Measurements from ENCODE around the gene TRIM65.

Gene TRIM65

GRCh38 chr17:75917141-75917916 is 20.6 kb upstream of the TRIM65 start:
- DNase-seq (ENCODE audit: low read depth in 2 of 2) = no peak

DNA sequence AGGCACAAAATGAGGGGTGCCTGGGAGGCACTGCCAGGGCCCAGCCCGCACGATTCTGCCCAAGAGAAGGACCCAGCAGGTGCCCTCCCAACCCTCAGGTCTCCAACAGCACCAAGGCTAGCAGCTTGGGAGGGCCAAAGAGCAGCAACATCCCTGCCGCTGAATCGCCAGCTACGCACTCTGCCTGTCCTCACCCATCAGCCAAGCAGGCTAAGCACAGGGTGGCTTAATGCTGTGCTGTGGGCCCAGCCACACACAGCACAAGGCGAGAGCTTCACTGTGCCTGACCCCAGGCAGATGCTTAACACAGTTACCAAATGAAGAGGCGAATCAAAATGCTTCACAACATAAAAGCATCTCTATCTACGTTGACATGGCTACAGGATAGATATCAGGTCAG is 18.5 kb upstream of the TRIM65 start:
- DNase-seq (ENCODE audit: low read depth in 2 of 2) = no peak

GRCh38 chr17:75914643-75915267 is 18.0 kb upstream of the TRIM65 start:
- no peak for DNase-seq (ENCODE audit: low read depth in 2 of 2)

- DNase-seq (ENCODE audit: low read depth in 2 of 2) = no peak
Measured at GRCh38 chr17:75913537-75914210, 16.9 kb upstream of the TRIM65 start.

GRCh38 chr17:75910699-75911098 is 13.9 kb upstream of the TRIM65 start:
- no peak for DNase-seq (ENCODE audit: low read depth in 2 of 2)

GRCh38 chr17:75909812-75910274 is 13.1 kb upstream of the TRIM65 start:
- no peak for DNase-seq (ENCODE audit: low read depth in 2 of 2)

DNA sequence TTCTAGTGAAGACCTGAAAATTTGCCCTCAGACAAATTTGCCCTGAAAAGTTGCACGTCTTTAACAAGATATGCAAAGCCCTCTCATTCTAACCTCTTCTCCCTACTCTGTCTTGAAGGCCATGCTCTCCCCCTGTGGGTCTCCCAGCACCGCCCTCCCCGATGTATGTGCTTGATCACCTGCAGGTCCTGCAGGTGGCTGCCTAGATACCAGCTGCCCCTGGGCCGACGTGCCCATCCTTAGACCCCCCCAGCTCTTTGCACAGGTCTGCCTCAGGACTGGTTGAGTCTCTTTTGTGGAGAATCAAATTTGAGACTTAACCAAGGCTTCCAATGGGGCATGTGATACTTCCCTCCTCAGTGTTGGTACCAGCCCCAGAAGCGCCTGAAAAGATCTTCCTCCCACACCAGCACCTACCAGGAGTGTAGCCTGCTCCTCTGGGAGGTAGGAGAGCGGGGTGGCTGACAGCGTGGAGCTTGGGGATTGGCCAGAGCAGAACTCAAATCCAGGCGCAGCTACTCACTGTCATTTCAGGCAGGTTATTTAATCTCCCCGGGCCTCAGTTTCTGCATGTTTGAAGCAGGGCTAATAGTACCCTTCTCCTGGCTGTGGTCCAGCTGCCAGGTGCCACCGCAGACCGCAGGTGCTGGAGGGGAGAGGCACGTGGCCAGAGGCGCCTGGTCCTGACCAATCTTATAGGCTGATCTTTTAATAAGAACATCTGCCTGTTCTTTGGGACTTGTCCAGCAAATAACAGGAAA is 12.5 kb upstream of the TRIM65 start:
- no peak for DNase-seq (ENCODE audit: low read depth in 2 of 2)

GRCh38 chr17:75908201-75908600 is 11.4 kb upstream of the TRIM65 start:
- DNase-seq (ENCODE audit: low read depth in 2 of 2) = no peak

DNA sequence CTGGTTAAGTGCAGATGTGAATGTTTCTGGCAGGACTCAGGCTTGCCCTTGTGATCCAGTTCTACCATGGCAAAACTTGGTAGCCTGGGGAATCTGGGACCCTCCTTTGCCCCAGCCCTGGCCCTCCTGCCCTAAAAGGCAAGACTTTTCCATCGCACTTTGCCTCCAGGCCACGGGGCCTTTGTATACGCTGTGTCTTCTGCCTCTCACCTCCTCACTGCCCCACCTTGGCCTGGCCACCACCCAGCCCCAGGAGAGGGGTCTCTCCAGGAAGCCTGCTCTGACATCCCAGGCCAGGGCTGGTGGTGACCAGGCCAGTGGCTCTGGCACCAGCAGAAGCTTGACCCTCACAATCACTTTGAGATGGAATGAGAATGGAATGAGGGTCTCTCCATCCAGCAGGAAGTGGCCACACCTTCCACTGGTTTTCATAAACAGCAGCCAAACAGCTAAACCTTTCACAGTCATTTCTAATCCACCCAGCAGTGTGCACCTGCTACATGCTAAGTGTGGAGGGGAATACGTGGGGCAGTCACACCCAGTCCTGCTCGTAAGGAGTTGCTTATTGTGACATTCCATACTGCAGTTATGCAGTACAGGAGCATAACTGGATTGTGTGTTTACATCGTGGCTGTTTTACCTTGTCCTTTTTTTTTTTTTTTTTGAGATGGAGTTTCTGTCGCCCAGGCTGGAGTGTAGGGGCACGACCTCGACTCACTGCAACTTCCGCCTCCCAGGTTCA is 9.6 kb upstream of the TRIM65 start:
- DNase-seq (ENCODE audit: low read depth in 2 of 2) = no peak

DNA sequence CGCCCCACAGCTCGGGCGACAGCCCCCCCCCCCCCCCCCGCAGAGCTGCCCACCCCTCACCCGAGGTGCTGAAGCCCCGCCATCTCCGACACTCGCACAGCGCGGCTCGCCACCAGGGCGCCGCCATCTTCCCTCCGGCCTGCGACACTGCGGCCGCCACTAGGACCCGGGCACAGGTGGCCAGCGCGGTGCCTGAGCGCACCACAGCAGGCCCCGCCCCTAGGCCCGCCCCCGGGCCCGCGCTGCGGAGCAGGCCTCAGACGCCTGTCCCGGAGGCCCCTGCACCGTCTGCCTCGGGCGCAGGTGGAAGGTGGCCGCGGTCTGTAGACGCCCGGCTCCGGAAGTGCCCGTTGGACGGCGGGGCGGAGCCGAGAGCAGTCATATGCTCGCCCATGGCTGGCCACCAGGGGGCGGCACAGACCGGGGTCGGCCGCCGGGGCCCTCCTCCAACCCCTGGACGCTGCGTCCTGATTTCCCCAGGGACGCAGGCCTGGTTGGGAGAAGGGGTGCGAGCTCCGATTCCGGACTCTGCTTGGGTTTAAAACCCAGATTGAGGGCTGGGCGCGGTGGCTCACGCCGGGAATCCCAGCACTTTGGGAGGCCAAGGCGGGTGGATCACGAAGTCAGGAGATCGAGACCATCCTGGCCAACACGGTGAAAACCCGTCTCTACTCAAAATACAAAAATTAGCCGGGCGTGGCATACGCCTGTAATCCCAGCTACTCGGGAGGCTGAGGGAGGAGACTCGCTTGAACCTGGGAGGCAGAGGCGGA is 8.2 kb upstream of the TRIM65 start, which contains the start of gene MRPL38:
TSS of gene MRPL38 (minus strand) at position 136 of the 773 bp plus-strand sequence. CDS start at position 127, 9 bp downstream.
- DNase-seq (ENCODE audit: low read depth in 2 of 2) = peak; percentile 92 to 96

- DNase-seq (ENCODE audit: low read depth in 2 of 2) = no peak
Measured at GRCh38 chr17:75902406-75902805, 5.7 kb upstream of the TRIM65 start.

DNA sequence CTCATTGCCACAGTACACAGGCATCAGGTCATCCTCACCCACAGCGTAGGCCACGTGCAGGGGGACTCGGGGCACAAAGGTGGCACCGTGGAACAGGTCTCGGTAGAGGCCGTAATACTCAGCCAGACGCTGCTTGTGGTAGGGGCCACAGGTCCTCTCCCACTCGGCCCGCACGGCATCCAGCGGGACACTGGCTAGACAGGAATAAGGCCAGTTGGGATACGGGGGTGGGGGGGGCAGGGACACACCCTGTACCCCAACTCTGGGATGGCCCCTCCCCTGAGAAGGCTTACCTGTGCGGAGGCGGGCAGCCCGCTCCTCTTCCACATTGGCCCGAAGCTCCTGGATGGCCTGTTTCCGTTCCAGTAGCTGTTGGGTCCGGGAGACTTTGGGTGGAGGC is 5.0 kb upstream of the TRIM65 start:
- DNase-seq (ENCODE audit: low read depth in 2 of 2) = no peak

- DNase-seq (ENCODE audit: low read depth in 2 of 2) = no peak
Measured at GRCh38 chr17:75900691-75901533, 4.2 kb upstream of the TRIM65 start.

DNA sequence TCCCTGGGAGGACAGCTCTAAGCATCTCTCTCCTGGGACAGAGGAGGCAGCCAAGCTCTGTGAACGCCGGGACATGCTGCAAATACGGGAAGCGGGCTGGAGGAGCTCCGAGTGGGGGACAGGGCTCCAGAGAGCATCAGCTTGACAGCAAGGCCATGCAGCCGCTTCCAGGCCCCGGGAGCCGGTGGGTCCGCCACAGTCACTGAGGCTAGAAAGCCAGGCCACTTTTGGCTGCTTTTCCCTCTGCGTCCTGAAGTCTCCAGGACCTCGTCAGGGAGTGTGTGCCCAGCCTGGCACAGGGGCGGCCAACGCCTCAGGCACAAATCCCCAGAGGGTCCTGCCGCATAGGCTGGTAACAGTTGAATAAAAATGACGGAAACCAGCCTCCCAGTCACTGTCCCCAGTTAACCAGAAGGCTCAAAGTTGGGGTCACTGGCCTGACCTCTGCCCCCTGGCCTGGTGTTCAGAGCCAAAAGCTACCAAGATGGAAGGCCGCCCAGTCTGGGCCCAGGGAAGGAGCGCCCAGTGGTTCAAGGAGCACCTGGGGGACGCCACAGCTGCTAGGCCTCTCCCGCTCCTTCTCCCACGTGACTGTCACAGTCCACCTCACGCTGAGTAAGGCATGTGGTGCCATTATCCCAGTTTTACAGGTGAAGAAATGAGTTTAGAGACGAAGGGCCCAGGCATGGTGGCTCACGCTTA is 3.2 kb upstream of the TRIM65 start:
- no peak for DNase-seq (ENCODE audit: low read depth in 2 of 2)

GRCh38 chr17:75899353-75899752 is 2.6 kb upstream of the TRIM65 start:
- no peak for DNase-seq (ENCODE audit: low read depth in 2 of 2)

DNA sequence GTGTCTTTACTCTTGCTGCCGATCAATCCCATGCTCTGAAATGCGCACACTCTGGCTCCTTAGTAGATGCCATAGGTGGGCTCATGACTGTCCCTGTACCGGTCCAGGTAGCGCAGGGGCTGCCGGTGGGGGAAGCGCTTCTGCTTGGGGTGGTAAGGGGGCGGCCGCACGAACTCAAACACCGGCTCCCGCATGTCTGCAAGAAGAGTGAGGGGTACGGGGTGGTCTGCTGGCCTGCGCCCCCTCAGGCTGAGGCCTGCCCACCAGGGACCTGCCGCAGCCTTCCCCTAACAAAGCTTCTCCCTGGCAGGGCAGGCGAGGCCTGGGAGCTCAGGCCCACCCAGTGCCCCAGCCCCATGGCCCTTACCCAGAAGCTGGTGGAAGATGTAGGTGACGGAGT is 2.0 kb upstream of the TRIM65 start:
- DNase-seq (ENCODE audit: low read depth in 2 of 2) = no peak

- DNase-seq (ENCODE audit: low read depth in 2 of 2) = no peak
Measured at GRCh38 chr17:75898065-75898464, 1.3 kb upstream of the TRIM65 start.

GRCh38 chr17:75897160-75898019 is 639 bp upstream of the TRIM65 start:
- DNase-seq (ENCODE audit: low read depth in 2 of 2) = no peak

Measured in stimulated activated CD8-positive, alpha-beta memory T cell treated with anti-CD3 and anti-CD28 coated beads, Interleukin-15, amount 100 ng/mL, for 48 hours (primary cell).